C4-2B (cell line): ENCODE data around the gene IQGAP2.

ENCODE experiments used
- CTCF ChIP-seq: fragments of 450-650 bp; conservative IDR thresholded peaks from 2 replicates; pipeline ENCODE4 v1.5.1; 2017; ENCODE audit warnings: mild to moderate bottlenecking
- ZFX ChIP-seq: fragments of 450-650 bp; IDR thresholded peaks from 2 replicates; pipeline ENCODE4 v1.6.1; 2017

- TF ChIP-seq CTCF (no peak), ZFX (no peak)
Measured at GRCh38 chr5:76580981-76581380, 177.9 kb downstream of the IQGAP2 start.
